MM.1S (cell line): ENCODE measurements around the gene ERGIC2.
"Not testable (repeated sequence)": the region's sequence is repeated elsewhere in the genome, so short reads cannot be mapped to it uniquely, and the experiment has no call there.

Experiments used
- DNase-seq: peaks from one replicate; pipeline ENCODE4 v3.0.0-alpha.2; 2015
- H2AFZ ChIP-seq: fragments of 300-600 bp; sonication (generic); 2 replicates; pipeline ENCODE4 v1.6.0; 2016; ENCODE audit warnings: antibody characterized with exemption, low read length
- H3F3A ChIP-seq: fragments of 300-600 bp; sonication (generic); 2 replicates; pipeline ENCODE4 v1.6.1; 2016; ENCODE audit warnings: mild to moderate bottlenecking, antibody characterized with exemption, low read length, moderate library complexity, mixed read lengths; ENCODE audit not compliant: insufficient read depth
- H3K27ac ChIP-seq: fragments of 300-600 bp; sonication (generic); 2 replicates; pipeline ENCODE4 v1.5.1; 2016; ENCODE audit warnings: mild to moderate bottlenecking, low read length
- H3K27me3 ChIP-seq: fragments of 300-600 bp; sonication (generic); replicated peaks from 2 replicates; pipeline ENCODE4 v1.6.0; 2016; ENCODE audit warnings: low read length; ENCODE audit not compliant: insufficient read depth
- H3K36me3 ChIP-seq: fragments of 300-600 bp; sonication (generic); replicated peaks from 2 replicates; pipeline ENCODE4 v1.6.1; 2016; ENCODE audit warnings: mild to moderate bottlenecking, low read length, mixed read lengths; ENCODE audit not compliant: insufficient read depth
- H3K4me1 ChIP-seq: fragments of 300-600 bp; sonication (generic); 2 replicates; pipeline ENCODE4 v1.6.1; 2016; ENCODE audit warnings: low read length, mixed read lengths
- H3K4me2 ChIP-seq: fragments of 300-600 bp; sonication (generic); 2 replicates; pipeline ENCODE4 v1.6.0; 2016; ENCODE audit warnings: low read depth, low read length
- H3K4me3 ChIP-seq: fragments of 300-600 bp; sonication (generic); 2 replicates; pipeline ENCODE4 v1.5.1; 2016; ENCODE audit warnings: low read length, mixed read lengths
- H3K79me2 ChIP-seq: fragments of 300-600 bp; sonication (generic); 2 replicates; pipeline ENCODE4 v1.6.1; 2016; ENCODE audit warnings: mixed run types, low read length, mixed read lengths
- H3K9ac ChIP-seq: fragments of 300-600 bp; sonication (generic); 2 replicates; pipeline ENCODE4 v1.6.1; 2016; ENCODE audit warnings: low read length, mixed read lengths
- H3K9me2 ChIP-seq: fragments of 300-600 bp; sonication (generic); replicated peaks from 2 replicates; pipeline ENCODE4 v1.6.1; 2016; ENCODE audit warnings: mild to moderate bottlenecking, low read length, mixed read lengths; ENCODE audit not compliant: insufficient read depth
- H3K9me3 ChIP-seq: fragments of 300-600 bp; sonication (generic); replicated peaks from 2 replicates; pipeline ENCODE4 v1.6.1; 2016; ENCODE audit warnings: mild to moderate bottlenecking, low read length, mixed read lengths; ENCODE audit not compliant: insufficient read depth
- H4K20me1 ChIP-seq: fragments of 300-600 bp; sonication (generic); 2 replicates; pipeline ENCODE4 v1.6.1; 2016; ENCODE audit warnings: mild to moderate bottlenecking, low read length, moderate library complexity, mixed read lengths; ENCODE audit not compliant: insufficient read depth
- CTCF ChIP-seq: fragments of 300-600 bp; sonication (generic); IDR thresholded peaks from 2 replicates; pipeline ENCODE4 v1.5.1; 2016; ENCODE audit warnings: antibody characterized with exemption, low read length, mixed read lengths
- EZH2 ChIP-seq: fragments of 300-600 bp; sonication (generic); optimal IDR thresholded peaks from 2 replicates; pipeline ENCODE3; 2017; ENCODE audit warnings: low read depth, mild to moderate bottlenecking, antibody characterized with exemption, low read length, mixed read lengths
- EZH2phosphoT487 ChIP-seq: fragments of 300-600 bp; sonication (generic); IDR thresholded peaks from 2 replicates; pipeline ENCODE4 v1.6.1; 2018; ENCODE audit warnings: antibody characterized with exemption, low read length

ERGIC2 gene

GRCh38 chr12:29385194-29385593, 4.2 kb upstream of the ERGIC2 start:
- H2AFZ ChIP-seq, H3K9ac ChIP-seq: not testable (repeated sequence)

DNA sequence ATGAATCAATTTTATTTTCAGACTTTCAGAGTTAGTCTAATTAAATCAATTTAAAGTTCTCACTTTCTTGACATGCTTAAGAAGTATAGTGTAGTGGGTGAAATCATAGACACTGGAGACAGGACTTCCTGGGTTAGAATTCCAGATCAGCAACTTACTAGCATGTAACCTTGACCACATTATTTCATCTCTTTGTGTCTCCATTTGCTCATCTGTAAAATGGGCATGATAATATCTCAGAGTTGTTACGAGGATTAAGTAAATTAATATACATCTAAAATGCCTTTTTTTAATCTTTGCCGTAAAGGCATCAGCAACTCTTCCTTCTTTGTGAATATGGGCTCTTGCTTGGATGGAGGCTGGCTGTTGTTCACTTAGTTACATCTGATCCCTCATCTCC, 1.3 kb upstream of the ERGIC2 start:
- DNase-seq: no peak
- H3K79me2 ChIP-seq: peaks cover 36% of the 10 kb centered on the region
- H3K9me2 ChIP-seq: no peaks in the 10 kb centered on the region
- H3K36me3 ChIP-seq: no peaks in the 10 kb centered on the region; the same call in 1 of the 2 replicates
- no peaks in the 10 kb centered on the region for H3K9me3 ChIP-seq
- no peaks in the 10 kb centered on the region for H3K27me3 ChIP-seq
- H3K4me2 ChIP-seq: peak overlapping the region; percentile 62; the same call in 1 of the 2 replicates
- TF ChIP-seq EZH2: no peak
- TF ChIP-seq CTCF: no peak
- TF ChIP-seq EZH2phosphoT487: no peak
- H2AFZ ChIP-seq: peak overlapping the region; percentile 84; the same call in 1 of the 2 replicates
- H3K9ac ChIP-seq: no peak overlapping the region
- H4K20me1 ChIP-seq: no peaks in the 10 kb centered on the region; the same call in 1 of the 2 replicates
- no peak overlapping the region for H3K27ac ChIP-seq
- peaks cover 8% of the 10 kb centered on the region for H3F3A ChIP-seq
- no peak overlapping the region for H3K4me3 ChIP-seq
- H3K4me1 ChIP-seq: peaks cover 16% of the 10 kb centered on the region

More at GRCh38 chr12:29385194-29385593, 4.2 kb upstream of the ERGIC2 start:
- H3K27ac ChIP-seq, DNase-seq, H4K20me1 ChIP-seq, H3F3A ChIP-seq, H3K4me3 ChIP-seq, H3K9me2 ChIP-seq, H3K4me1 ChIP-seq, H3K79me2 ChIP-seq, H3K4me2 ChIP-seq, H3K9me3 ChIP-seq, H3K36me3 ChIP-seq, H3K27me3 ChIP-seq: not testable (repeated sequence)

GRCh38 chr12:29376118-29376517, 4.9 kb downstream of the ERGIC2 start:
- Histone ChIP-seq H3K4me1 (peaks cover 30% of the 10 kb centered on the region), H3K9ac (0 out of 2 replicates have a peak overlapping the region, but pooled peaks have one; percentile 9), H3K27me3 (no peaks in the 10 kb centered on the region), H3K79me2 (peaks cover 92% of the 10 kb centered on the region), H3K36me3 (peaks cover 8% of the 10 kb centered on the region; the same call in 1 of the 2 replicates), H3K9me2 (no peaks in the 10 kb centered on the region), H3K9me3 (no peaks in the 10 kb centered on the region), H3F3A (peaks cover 11% of the 10 kb centered on the region; the same call in 1 of the 2 replicates), H2AFZ (no peak overlapping the region), H3K4me2 (peak overlapping the region; percentile 45), H3K4me3 (0 out of 2 replicates have a peak overlapping the region, but pooled peaks have one; percentile 4), H4K20me1 (no peaks in the 10 kb centered on the region; the same call in 1 of the 2 replicates), H3K27ac (peak overlapping the region; percentile 53; the same call in 1 of the 2 replicates)
- DNase-seq: peak; percentile 34
- no peak for TF ChIP-seq CTCF
- TF ChIP-seq EZH2: no peak
- no peak for TF ChIP-seq EZH2phosphoT487

- Histone ChIP-seq H3K9me2 (no peaks in the 10 kb centered on the region), H2AFZ (no peak overlapping the region), H3K27me3 (no peaks in the 10 kb centered on the region), H3K4me2 (no peak overlapping the region), H3K4me1 (peaks cover 30% of the 10 kb centered on the region), H4K20me1 (no peaks in the 10 kb centered on the region; the same call in 1 of the 2 replicates), H3K4me3 (no peak overlapping the region), H3K79me2 (peaks cover 85% of the 10 kb centered on the region), H3K9ac (no peak overlapping the region), H3K27ac (no peak overlapping the region), H3K9me3 (no peaks in the 10 kb centered on the region), H3F3A (peaks cover 5% of the 10 kb centered on the region; the same call in 1 of the 2 replicates), H3K36me3 (peaks cover 10% of the 10 kb centered on the region; the same call in 1 of the 2 replicates)
- DNase-seq: no peak
- TF ChIP-seq CTCF (no peak), EZH2 (no peak), EZH2phosphoT487 (no peak)
These were observed 6.1 kb downstream of the ERGIC2 start for GRCh38 chr12:29374913-29375312.
